Neuronal stem cell (in vitro differentiated cells): ENCODE results near the gene CMKLR1.
A peak's percentile ranks its signal among the peaks of the same experiment; 100 is the strongest.

Source experiments
- DNase-seq: peaks from one replicate; pipeline ENCODE4 v3.0.0-alpha.2; 2013; ENCODE audit warnings: low spot score
- H2AFZ ChIP-seq: one replicate; pipeline ENCODE4 v1.6.1; 2013; ENCODE audit warnings: mild to moderate bottlenecking, low read length, inconsistent platforms
- H2AK5ac ChIP-seq: 2 replicates; pipeline ENCODE4 v1.6.1; 2013; ENCODE audit warnings: low read depth, mild to moderate bottlenecking, inconsistent platforms, low read length, moderate library complexity, mixed read lengths
- H2BK120ac ChIP-seq: 2 replicates; pipeline ENCODE4 v1.6.1; 2013; ENCODE audit warnings: low read depth, mild to moderate bottlenecking, inconsistent platforms, low read length, moderate library complexity, mixed read lengths
- H2BK12ac ChIP-seq: one replicate; pipeline ENCODE4 v1.6.1; 2013; ENCODE audit warnings: low read length, inconsistent platforms
- H2BK15ac ChIP-seq: 2 replicates; pipeline ENCODE4 v1.6.1; 2013; ENCODE audit warnings: mild to moderate bottlenecking, low read length, inconsistent platforms, mixed read lengths
- H2BK5ac ChIP-seq: one replicate; pipeline ENCODE4 v1.6.1; 2013; ENCODE audit warnings: inconsistent platforms, mild to moderate bottlenecking, low read length, moderate library complexity
- H3K14ac ChIP-seq: one replicate; pipeline ENCODE4 v1.6.1; 2013; ENCODE audit warnings: low read length, inconsistent platforms
- H3K18ac ChIP-seq: 2 replicates; pipeline ENCODE4 v1.6.1; 2013; ENCODE audit warnings: low read length, inconsistent platforms
- H3K23ac ChIP-seq: 2 replicates; pipeline ENCODE4 v1.6.1; 2013; ENCODE audit warnings: low read depth, mild to moderate bottlenecking, mixed read lengths, low read length, inconsistent platforms; ENCODE audit not compliant: poor library complexity
- H3K27ac ChIP-seq: replicated peaks from 3 replicates; pipeline ENCODE4 v1.5.1; 2013; ENCODE audit warnings: low read length, inconsistent platforms
- H3K27me3 ChIP-seq, 3 experiments: 2 replicates each; pipeline ENCODE4 v1.6.1; 2013; ENCODE audit warnings: low read length in 3 of 3, mild to moderate bottlenecking in 2 of 3, inconsistent platforms in 1 of 3, low read depth in 1 of 3, mixed read lengths in 1 of 3, moderate library complexity in 1 of 3; ENCODE audit not compliant: control insufficient read depth in 3 of 3, insufficient read depth in 3 of 3
- H3K36me3 ChIP-seq, 2 donors: replicated peaks in 1 of 2; 2 replicates each; pipeline ENCODE4 v1.6.1; 2013; ENCODE audit warnings: low read length in 2 of 2; ENCODE audit not compliant: control insufficient read depth in 2 of 2, insufficient read depth in 2 of 2
- H3K4ac ChIP-seq: 2 replicates; pipeline ENCODE4 v1.6.1; 2013; ENCODE audit warnings: inconsistent platforms, mild to moderate bottlenecking, low read length, moderate library complexity
- H3K4me1 ChIP-seq, 2 donors: 1 replicate in 1 of 2; 2 replicates in 1 of 2; pipeline ENCODE4 v1.6.1; 2013; ENCODE audit warnings: low read length in 2 of 2, low read depth in 1 of 2; ENCODE audit not compliant: control insufficient read depth in 2 of 2, insufficient read depth in 1 of 2
- H3K4me2 ChIP-seq: one replicate; pipeline ENCODE4 v1.6.1; 2013; ENCODE audit warnings: mild to moderate bottlenecking, low read length, inconsistent platforms; ENCODE audit not compliant: insufficient read depth, poor library complexity, severe bottlenecking
- H3K4me3 ChIP-seq, 2 donors: 2 replicates each; pipeline ENCODE4 v1.5.1; 2013; ENCODE audit warnings: low read length in 2 of 2, mild to moderate bottlenecking in 2 of 2, inconsistent platforms in 1 of 2, moderate library complexity in 1 of 2
- H3K79me1 ChIP-seq: one replicate; pipeline ENCODE4 v1.6.1; 2013; ENCODE audit warnings: low read depth, mild to moderate bottlenecking, inconsistent platforms, low read length, moderate library complexity
- H3K9ac ChIP-seq: one replicate; pipeline ENCODE4 v1.6.1; 2013; ENCODE audit warnings: mild to moderate bottlenecking, low read depth, low read length, inconsistent platforms; ENCODE audit not compliant: poor library complexity
- H3K9me3 ChIP-seq, 2 donors: replicated peaks in 1 of 2; 2 replicates each; pipeline versions ENCODE3 to v1.6.1; 2013; ENCODE audit warnings: low read length in 2 of 2, mild to moderate bottlenecking in 2 of 2, inconsistent platforms in 1 of 2, low read depth in 1 of 2, mixed read lengths in 1 of 2, moderate library complexity in 1 of 2; ENCODE audit not compliant: control insufficient read depth in 2 of 2, insufficient read depth in 1 of 2
- H4K8ac ChIP-seq: one replicate; pipeline ENCODE4 v1.6.1; 2013; ENCODE audit warnings: low read depth, mild to moderate bottlenecking, inconsistent platforms, low read length, moderate library complexity
- H4K91ac ChIP-seq: one replicate; pipeline ENCODE4 v1.6.1; 2013; ENCODE audit warnings: low read length, low read depth, mild to moderate bottlenecking, inconsistent platforms; ENCODE audit not compliant: poor library complexity
- WGBS, 2 donors: extraction: QIAGEN DNeasy Blood & Tissue Kit; methylation state at CpG; one replicate each; pipeline ENCODE4 v1.1.7; 2013; ENCODE audit warnings: missing lambda C conversion rate in 2 of 2, mixed read lengths in 1 of 2; ENCODE audit not compliant: insufficient read length in 2 of 2, insufficient replicate concordance in 1 of 2; ENCODE audit errors: extremely low coverage in 2 of 2; 5-methylcytosine and 5-hydroxymethylcytosine counted together

The CMKLR1 gene

GRCh38 chr12:108312073-108312659 lies 26.9 kb downstream of the CMKLR1 start:
- no peaks in the 10 kb centered on the region for H3K27me3 ChIP-seq
- no peaks in the 10 kb centered on the region for H3K36me3 ChIP-seq
- no peak overlapping the region for H3K27ac ChIP-seq
- H3K4me2 ChIP-seq: no peak overlapping the region
- peaks cover 0 to under 1% of the 10 kb centered on the region in 2 donors for H3K9me3 ChIP-seq
- H4K91ac ChIP-seq: no peak overlapping the region
- no peak for DNase-seq
- H2AK5ac ChIP-seq: peak overlapping the region; percentile 29
- no peak overlapping the region for H2BK5ac ChIP-seq
- H2BK15ac ChIP-seq: peak overlapping the region; percentile 32
- no peak overlapping the region for H2BK12ac ChIP-seq
- no peaks in the 10 kb centered on the region for H3K79me1 ChIP-seq
- H4K8ac ChIP-seq: no peak overlapping the region
- H3K23ac ChIP-seq: no peak overlapping the region
- peaks cover 9 to 25% of the 10 kb centered on the region in 2 donors for H3K4me1 ChIP-seq
- H3K4ac ChIP-seq: no peak overlapping the region
- no peak overlapping the region for H2BK120ac ChIP-seq
- peak overlapping the region; percentile 43 for H2AFZ ChIP-seq
- H3K14ac ChIP-seq: no peak overlapping the region
- no peak overlapping the region for H3K9ac ChIP-seq
- no peak overlapping the region for H3K4me3 ChIP-seq
- no CpG with 5 or more reads among the region's 7 CpGs for WGBS, 2 donors
- H3K18ac ChIP-seq: no peak overlapping the region

DNA sequence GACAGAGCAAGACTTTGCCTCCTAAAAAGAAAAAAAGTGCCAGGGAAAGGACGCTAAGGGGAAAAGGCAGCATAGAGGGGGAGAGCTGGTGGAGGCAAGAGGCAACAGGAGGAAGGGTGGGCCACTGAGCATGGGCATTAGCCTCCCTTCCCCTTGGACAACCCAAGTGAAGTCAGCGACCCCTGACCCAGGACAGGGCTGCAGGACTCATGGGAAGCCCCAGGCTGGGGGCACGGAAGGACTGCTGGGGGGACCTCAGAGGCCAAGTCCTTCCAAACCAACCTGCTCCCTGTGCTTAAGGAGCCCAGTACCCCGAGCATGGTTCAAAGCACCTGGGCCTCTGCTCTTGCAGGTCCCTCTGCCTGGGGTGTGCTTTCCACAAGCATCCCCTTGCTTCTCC lies 27.5 kb downstream of the CMKLR1 start:
- no peak overlapping the region for H2AFZ ChIP-seq
- H2BK120ac ChIP-seq: no peak overlapping the region
- DNase-seq: no peak
- no peak overlapping the region for H3K4me2 ChIP-seq
- H3K4me1 ChIP-seq: peaks cover 10 to 25% of the 10 kb centered on the region in 2 donors
- H4K91ac ChIP-seq: no peak overlapping the region
- peak overlapping the region; percentile 32 for H2BK15ac ChIP-seq
- peak overlapping the region; percentile 58 for H3K18ac ChIP-seq
- H3K9ac ChIP-seq: no peak overlapping the region
- no peak overlapping the region for H3K4ac ChIP-seq
- H3K4me3 ChIP-seq: no peak overlapping the region
- no peaks in the 10 kb centered on the region for H3K36me3 ChIP-seq
- H4K8ac ChIP-seq: no peak overlapping the region
- H2BK12ac ChIP-seq: no peak overlapping the region
- no peak overlapping the region for H2BK5ac ChIP-seq
- H3K9me3 ChIP-seq: no peaks in the 10 kb centered on the region
- no peak overlapping the region for H3K14ac ChIP-seq
- no peak overlapping the region for H3K23ac ChIP-seq
- H2AK5ac ChIP-seq: peak overlapping the region; percentile 29
- WGBS, 2 donors: no CpG with 5 or more reads among the region's 4 CpGs
- H3K79me1 ChIP-seq: no peaks in the 10 kb centered on the region
- no peak overlapping the region for H3K27ac ChIP-seq
- no peaks in the 10 kb centered on the region for H3K27me3 ChIP-seq

GRCh38 chr12:108310489-108310888 lies 28.6 kb downstream of the CMKLR1 start:
- peak overlapping the region; percentile 11 for H3K18ac ChIP-seq
- no peak for DNase-seq
- no peaks in the 10 kb centered on the region for H3K79me1 ChIP-seq
- no peaks in the 10 kb centered on the region for H3K27me3 ChIP-seq
- H3K4me1 ChIP-seq: peaks cover 15 to 31% of the 10 kb centered on the region in 2 donors
- H2BK120ac ChIP-seq: no peak overlapping the region
- H3K23ac ChIP-seq: no peak overlapping the region
- no peaks in the 10 kb centered on the region for H3K9me3 ChIP-seq
- H3K4me3 ChIP-seq: no peak overlapping the region
- no peak overlapping the region for H3K9ac ChIP-seq
- no peak overlapping the region for H2AK5ac ChIP-seq
- no peaks in the 10 kb centered on the region for H3K36me3 ChIP-seq
- H3K4me2 ChIP-seq: no peak overlapping the region
- WGBS, 2 donors: no CpG with 5 or more reads among the region's 6 CpGs
- no peak overlapping the region for H3K14ac ChIP-seq
- no peak overlapping the region for H2BK12ac ChIP-seq
- no peak overlapping the region for H2BK5ac ChIP-seq
- no peak overlapping the region for H2BK15ac ChIP-seq
- H4K91ac ChIP-seq: no peak overlapping the region
- no peak overlapping the region for H3K4ac ChIP-seq
- peak overlapping the region; percentile 17 for H2AFZ ChIP-seq
- no peak overlapping the region for H3K27ac ChIP-seq
- no peak overlapping the region for H4K8ac ChIP-seq

DNA sequence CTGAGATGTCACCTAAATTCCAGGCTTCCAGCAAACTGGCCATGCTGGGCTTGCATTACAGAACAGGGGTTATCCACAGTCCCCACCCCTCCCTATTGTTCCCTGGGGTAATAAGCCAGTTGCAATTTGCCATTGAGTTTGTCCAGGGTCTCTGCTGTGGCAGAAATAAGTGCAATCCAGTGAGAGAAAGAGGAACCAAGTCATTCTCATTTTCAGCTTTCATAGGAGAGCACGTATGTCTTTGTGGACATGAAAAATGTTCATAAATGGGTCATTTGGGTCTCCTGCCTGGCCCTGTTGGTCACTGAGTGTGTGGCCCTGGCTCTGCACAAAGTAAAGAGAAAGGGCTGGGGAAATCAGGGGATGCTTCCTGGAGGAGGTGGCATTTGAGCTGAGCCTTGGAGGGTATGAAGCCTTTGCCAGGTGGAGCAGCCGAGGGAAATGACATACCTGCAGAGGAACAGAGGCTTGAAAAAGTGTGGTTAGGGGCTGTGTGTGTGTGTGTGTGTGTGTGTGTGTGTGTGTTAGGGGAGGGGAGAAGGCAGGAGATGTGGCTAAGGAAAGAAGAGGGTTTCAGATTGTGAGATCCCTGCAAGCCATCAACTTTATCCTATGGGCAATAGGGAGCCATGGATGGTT lies 29.3 kb downstream of the CMKLR1 start:
- Histone ChIP-seq H2BK15ac (no peak overlapping the region), H2BK5ac (no peak overlapping the region), H3K79me1 (no peaks in the 10 kb centered on the region), H3K36me3 (no peaks in the 10 kb centered on the region), H2BK120ac (no peak overlapping the region), H2AK5ac (no peak overlapping the region), H4K91ac (peak overlapping the region; percentile 38), H3K4ac (no peak overlapping the region), H3K9me3 (no peaks in the 10 kb centered on the region), H3K27me3 (peaks cover 0 to 4% (median 0%) of the 10 kb centered on the region in 3 experiments), H3K4me3 (no peak overlapping the region), H3K23ac (no peak overlapping the region), H3K4me1 (peaks cover 17 to 35% of the 10 kb centered on the region in 2 donors), H3K14ac (no peak overlapping the region), H3K4me2 (no peak overlapping the region), H2AFZ (no peak overlapping the region), H3K9ac (no peak overlapping the region), H3K27ac (no peak overlapping the region), H3K18ac (peak overlapping the region; percentile 8), H4K8ac (no peak overlapping the region), H2BK12ac (no peak overlapping the region)
- no CpG with 5 or more reads among the region's 2 CpGs for WGBS, 2 donors
- DNase-seq: no peak
